ENCODE results near the gene NEK2.
"Not testable (repeated sequence)": the region's sequence is repeated elsewhere in the genome, so short reads cannot be mapped to it uniquely, and the experiment has no call there.

NEK2 gene

DNA sequence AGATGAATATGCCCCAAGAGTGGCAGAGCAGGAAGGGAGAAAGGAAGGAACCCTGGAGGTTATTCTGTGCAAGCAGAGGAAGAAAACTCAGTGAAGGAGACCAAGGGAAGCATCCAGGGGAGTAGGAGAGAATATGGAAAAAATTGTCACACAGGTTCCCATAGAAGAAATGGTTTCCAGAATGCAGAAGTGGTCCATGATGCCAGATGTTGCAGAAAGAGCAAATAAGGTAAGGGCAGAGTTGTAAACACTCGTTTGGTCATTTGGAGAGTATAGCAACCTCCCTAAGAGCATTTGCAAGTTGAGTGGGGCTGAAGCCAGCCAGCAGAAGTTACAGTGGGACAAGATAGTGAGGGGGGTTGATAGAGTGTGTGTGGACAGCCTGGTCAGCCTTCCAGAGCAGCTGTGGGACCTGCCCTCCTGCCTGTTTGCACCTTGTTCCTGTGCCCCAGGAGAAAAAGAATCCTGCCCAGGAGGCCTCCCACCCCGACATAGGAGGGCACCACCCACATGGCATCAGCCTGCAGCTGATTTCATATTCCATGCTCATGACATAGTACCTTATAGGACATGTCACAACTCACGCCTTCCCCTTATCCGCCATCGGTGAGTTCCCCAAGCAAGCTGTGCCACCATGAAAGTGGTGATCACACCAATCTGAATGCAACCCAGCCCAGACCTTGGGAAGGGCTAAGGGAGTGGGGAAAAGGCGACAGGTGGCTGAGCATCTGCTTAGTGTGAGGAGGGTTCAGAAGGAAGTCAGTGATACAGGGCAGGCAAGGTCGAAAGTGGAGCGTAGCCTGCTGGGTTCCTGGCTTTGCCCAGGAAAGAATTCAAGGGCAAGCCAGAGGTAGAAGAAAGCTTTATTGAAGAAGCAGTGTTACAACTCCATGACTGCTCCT lies 8.2 kb upstream of the NEK2 start:
- intact Hi-C loops (cut with micrococcal nuclease), result loop anchor here (5.0 to 10.0 kb wide), 2 partner anchors 149 to 771 kb away; partner anchors contain the start of gene LPGAT1
- Mint-ChIP-seq H3K4me3 (no peak overlapping the region), H3K4me1 (ENCODE audit: low read depth) (no peaks in the 10 kb centered on the region), H3K27ac (no peak overlapping the region), H3K36me3 (ENCODE audit: low read depth) (no peaks in the 10 kb centered on the region), H3K9me3 (no peaks in the 10 kb centered on the region), H3K27me3 (peaks cover 10% of the 10 kb centered on the region)

DNA sequence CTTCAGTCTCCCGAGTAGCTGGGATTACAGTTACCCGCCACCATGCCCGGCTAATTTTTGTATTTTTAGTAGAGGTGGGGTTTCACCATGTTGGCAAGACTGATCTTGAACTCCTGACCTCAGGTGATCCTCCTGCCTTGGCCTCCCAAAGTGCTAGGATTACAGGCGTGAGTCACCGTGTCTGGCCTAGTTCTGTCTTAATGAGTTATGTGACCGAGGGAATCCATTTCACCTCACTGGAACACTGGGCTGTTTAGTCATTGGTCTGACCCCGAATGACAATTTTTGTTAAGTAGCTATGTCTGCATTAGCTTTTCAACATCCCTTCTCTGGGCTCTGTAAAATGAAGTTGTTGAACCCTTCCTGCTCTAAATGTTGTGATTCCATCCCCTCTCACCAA lies 6.8 kb upstream of the NEK2 start:
- not testable (repeated sequence) for H3K4me1 Mint-ChIP-seq (ENCODE audit: low read depth); H3K9me3 Mint-ChIP-seq; H3K36me3 Mint-ChIP-seq (ENCODE audit: low read depth); H3K27me3 Mint-ChIP-seq; H3K27ac Mint-ChIP-seq; H3K4me3 Mint-ChIP-seq
- intact Hi-C loops (cut with micrococcal nuclease), result loop anchor here (5.0 to 10.0 kb wide), 2 partner anchors 150 to 773 kb away; partner anchors contain the start of gene LPGAT1

DNA sequence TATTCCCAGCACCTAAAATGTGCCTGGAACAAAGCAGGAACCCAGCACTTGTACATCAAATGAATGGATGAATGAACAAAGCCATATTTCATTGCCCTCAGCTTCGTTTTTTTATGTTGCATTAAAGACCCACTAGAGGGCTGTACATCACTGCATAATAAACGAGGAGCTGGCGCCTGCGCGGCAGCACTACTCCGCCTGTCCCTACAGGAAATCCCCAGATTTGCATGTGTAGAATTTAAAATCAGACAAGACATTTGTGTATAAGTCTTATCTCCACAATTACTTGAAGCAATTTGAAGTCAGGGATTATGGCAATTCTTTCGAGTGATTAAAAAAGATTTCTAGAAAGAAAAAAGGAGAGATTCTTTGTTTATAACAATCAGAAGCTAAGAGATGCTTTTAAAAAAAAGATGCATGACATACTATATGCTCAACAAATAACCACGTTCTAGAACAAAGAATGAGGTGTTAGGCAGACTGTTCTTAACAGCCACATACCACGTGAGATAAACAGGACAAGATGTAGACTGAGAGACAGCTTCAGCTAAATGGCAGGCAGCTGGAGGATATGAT lies 5.4 kb upstream of the NEK2 start:
- H3K36me3 Mint-ChIP-seq (ENCODE audit: low read depth), result no peaks in the 10 kb centered on the region
- H3K27ac Mint-ChIP-seq, result no peak overlapping the region
- intact Hi-C loops (cut with micrococcal nuclease), result loop anchor here (1.0 to 10.0 kb wide), 4 partner anchors 151 to 774 kb away; partner anchors contain the start of genes DTL, INTS7 and LPGAT1
- H3K9me3 Mint-ChIP-seq, result no peaks in the 10 kb centered on the region
- H3K27me3 Mint-ChIP-seq, result peaks cover 7% of the 10 kb centered on the region
- no peak overlapping the region for H3K4me3 Mint-ChIP-seq
- H3K4me1 Mint-ChIP-seq (ENCODE audit: low read depth), result peaks cover 8% of the 10 kb centered on the region

DNA sequence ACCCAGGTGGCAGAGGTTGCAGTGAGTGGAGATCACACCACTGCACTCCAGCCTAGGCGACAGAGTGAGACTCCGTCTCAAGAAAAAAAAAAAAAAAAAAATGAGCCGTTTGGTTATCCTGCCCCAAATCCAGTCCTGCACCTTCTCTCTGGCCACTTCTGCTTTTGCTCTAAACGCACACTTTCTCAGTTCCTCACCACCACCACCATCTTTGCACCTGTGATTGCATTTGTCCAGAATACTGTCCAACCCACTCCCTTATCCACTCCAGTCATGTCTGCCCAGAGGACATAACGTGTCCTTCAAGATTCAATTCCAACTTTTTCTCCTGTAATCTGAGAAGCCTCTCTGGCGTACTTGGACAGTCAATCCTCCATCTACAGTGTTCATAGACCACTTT lies 2.2 kb upstream of the NEK2 start:
- intact Hi-C loops (cut with micrococcal nuclease), result no loop called here
- Mint-ChIP-seq H3K36me3 (ENCODE audit: low read depth) (no peaks in the 10 kb centered on the region), H3K4me1 (ENCODE audit: low read depth) (peaks cover 25% of the 10 kb centered on the region), H3K27ac (no peak overlapping the region), H3K27me3 (no peaks in the 10 kb centered on the region), H3K4me3 (no peak overlapping the region), H3K9me3 (no peaks in the 10 kb centered on the region)

- Mint-ChIP-seq H3K27ac (no peak overlapping the region), H3K27me3 (no peaks in the 10 kb centered on the region), H3K9me3 (no peaks in the 10 kb centered on the region), H3K4me3 (no peak overlapping the region), H3K4me1 (ENCODE audit: low read depth) (peaks cover 25% of the 10 kb centered on the region), H3K36me3 (ENCODE audit: low read depth) (no peaks in the 10 kb centered on the region)
- intact Hi-C loops (cut with micrococcal nuclease), result no loop called here
Measured at GRCh38 chr1:211676761-211677160, 1.3 kb upstream of the NEK2 start.

GRCh38 chr1:211676106-211676583 lies 724 bp upstream of the NEK2 start:
- H3K36me3 Mint-ChIP-seq (ENCODE audit: low read depth), result no peaks in the 10 kb centered on the region
- intact Hi-C loops (cut with micrococcal nuclease), result no loop called here

GRCh38 chr1:211667065-211667617 lies 8.3 kb downstream of the NEK2 start:
- H3K4me1 Mint-ChIP-seq (ENCODE audit: low read depth), result no peaks in the 10 kb centered on the region
- intact Hi-C loops (cut with micrococcal nuclease), result no loop called here
- peaks cover 6% of the 10 kb centered on the region for H3K36me3 Mint-ChIP-seq (ENCODE audit: low read depth)

More at GRCh38 chr1:211676106-211676583, 724 bp upstream of the NEK2 start:
- Mint-ChIP-seq H3K4me1 (ENCODE audit: low read depth) (peaks cover 25% of the 10 kb centered on the region), H3K4me3 (peak overlapping the region; percentile 85), H3K27me3 (no peaks in the 10 kb centered on the region), H3K9me3 (no peaks in the 10 kb centered on the region), H3K27ac (no peak overlapping the region)

GRCh38 chr1:211660718-211661222 lies 14.7 kb downstream of the NEK2 start:
- no peak overlapping the region for H3K27ac Mint-ChIP-seq
- H3K4me3 Mint-ChIP-seq, result no peak overlapping the region
- H3K4me1 Mint-ChIP-seq (ENCODE audit: low read depth), result no peaks in the 10 kb centered on the region
- H3K27me3 Mint-ChIP-seq, result no peaks in the 10 kb centered on the region
- intact Hi-C loops (cut with micrococcal nuclease), result no loop called here
- H3K9me3 Mint-ChIP-seq, result no peaks in the 10 kb centered on the region
- H3K36me3 Mint-ChIP-seq (ENCODE audit: low read depth), result peaks cover 6% of the 10 kb centered on the region

More at GRCh38 chr1:211667065-211667617, 8.3 kb downstream of the NEK2 start:
- H3K27me3 Mint-ChIP-seq, result no peaks in the 10 kb centered on the region
- no peaks in the 10 kb centered on the region for H3K9me3 Mint-ChIP-seq
- no peak overlapping the region for H3K27ac Mint-ChIP-seq
- no peak overlapping the region for H3K4me3 Mint-ChIP-seq

DNA sequence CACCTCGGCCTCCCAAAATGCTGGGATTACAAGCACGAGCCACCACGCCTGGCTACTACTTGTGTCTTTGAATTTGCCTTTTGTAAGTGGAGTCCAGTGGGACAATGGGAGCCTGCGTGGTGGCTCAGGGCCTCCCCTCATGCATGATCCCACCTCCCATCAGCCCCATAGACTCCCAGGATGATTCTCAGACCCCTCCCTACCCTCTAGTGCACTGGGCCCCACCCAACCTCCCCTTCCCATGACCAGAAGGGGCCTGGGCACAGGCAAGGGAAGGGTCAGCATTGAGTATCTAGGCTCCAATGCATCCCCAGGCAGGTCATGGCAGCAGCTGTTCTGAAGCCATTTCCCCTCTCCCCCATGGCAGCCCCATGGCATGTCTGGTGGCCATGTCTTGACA lies 18.7 kb downstream of the NEK2 start:
- Mint-ChIP-seq H3K36me3 (ENCODE audit: low read depth) (no peaks in the 10 kb centered on the region), H3K27ac (no peak overlapping the region), H3K9me3 (no peaks in the 10 kb centered on the region), H3K27me3 (peaks cover 2% of the 10 kb centered on the region), H3K4me3 (no peak overlapping the region), H3K4me1 (ENCODE audit: low read depth) (peaks cover 10% of the 10 kb centered on the region)
- intact Hi-C loops (cut with micrococcal nuclease), result loop anchor here (5.0 to 10.0 kb wide), 2 partner anchors 1072 to 1249 kb away; no protein-coding TSS in a partner anchor

GRCh38 chr1:211654838-211655787 lies 20.3 kb downstream of the NEK2 start:
- intact Hi-C loops (cut with micrococcal nuclease), result loop anchor here (1.0 to 10.0 kb wide), 6 partner anchors 78 to 1248 kb away; no protein-coding TSS in a partner anchor
- Mint-ChIP-seq H3K4me3 (no peak overlapping the region), H3K36me3 (ENCODE audit: low read depth) (no peaks in the 10 kb centered on the region), H3K9me3 (no peaks in the 10 kb centered on the region), H3K27me3 (peaks cover 2% of the 10 kb centered on the region), H3K27ac (no peak overlapping the region), H3K4me1 (ENCODE audit: low read depth) (peaks cover 10% of the 10 kb centered on the region)

GRCh38 chr1:211653959-211654496 lies 21.4 kb downstream of the NEK2 start:
- Mint-ChIP-seq H3K27ac (no peak overlapping the region), H3K9me3 (no peaks in the 10 kb centered on the region), H3K4me1 (ENCODE audit: low read depth) (peaks cover 10% of the 10 kb centered on the region), H3K4me3 (no peak overlapping the region), H3K36me3 (ENCODE audit: low read depth) (no peaks in the 10 kb centered on the region), H3K27me3 (peaks cover 2% of the 10 kb centered on the region)
- intact Hi-C loops (cut with micrococcal nuclease), result loop anchor here (2.0 to 10.0 kb wide), 3 partner anchors 77 to 1069 kb away; no protein-coding TSS in a partner anchor

DNA sequence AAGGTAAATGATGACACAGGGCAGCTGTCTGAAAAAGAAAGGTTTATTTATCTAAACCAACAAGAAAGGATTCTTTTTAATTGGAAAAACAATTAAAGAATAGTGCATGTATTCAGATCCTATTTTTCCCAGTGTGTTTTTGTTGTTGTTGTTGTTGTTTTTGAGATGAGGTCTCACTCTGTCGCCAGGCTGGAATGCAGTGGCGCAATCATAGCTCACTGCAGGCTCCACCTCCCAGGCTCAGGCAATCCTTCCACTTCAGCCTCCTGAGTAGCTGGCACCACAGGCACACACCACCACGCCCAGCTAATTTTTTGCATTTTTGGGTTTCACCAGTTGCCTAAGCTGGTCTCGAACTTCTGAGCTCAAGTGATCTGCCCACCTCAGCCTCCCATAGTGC lies 22.1 kb downstream of the NEK2 start:
- peaks cover 10% of the 10 kb centered on the region for H3K4me1 Mint-ChIP-seq (ENCODE audit: low read depth)
- intact Hi-C loops (cut with micrococcal nuclease), result loop anchor here (10.0 kb wide), 1 partner anchor 1068 kb away; no protein-coding TSS in a partner anchor
- H3K27me3 Mint-ChIP-seq, result peaks cover 2% of the 10 kb centered on the region
- H3K4me3 Mint-ChIP-seq, result no peak overlapping the region
- H3K36me3 Mint-ChIP-seq (ENCODE audit: low read depth), result no peaks in the 10 kb centered on the region
- no peaks in the 10 kb centered on the region for H3K9me3 Mint-ChIP-seq
- H3K27ac Mint-ChIP-seq, result no peak overlapping the region
